Right renal cortex interstitium (tissue), 3 donors: ENCODE measurements around the gene PRPF8. TPM values are rescaled to one million over a fixed set of nuclear protein-coding genes. Genes with fewer than 3 reads are reported as not detected.
"Not testable (repeated sequence)": the region's sequence is repeated elsewhere in the genome, so short reads cannot be mapped to it uniquely, and the experiment has no call there.

Experiments used
- DNase-seq, 3 donors: peaks; one replicate each; pipeline ENCODE4 v3.0.0-alpha.2; 2013; ENCODE audit warnings: low read depth in 3 of 3, low spot score in 2 of 3
- polyA plus RNA-seq, 3 donors: library from polyadenylated mRNA; unstranded; fragments of 120-200 nt; gene quantifications; one replicate each; pipeline ENCODE4 v1.2.1, GENCODE V29; 2013; ENCODE audit not compliant: insufficient read length in 3 of 3

PRPF8 gene
- polyA plus RNA-seq, 3 donors, result 325 to 348 (median 335) TPM

- peak; percentile 90 to 93 (median 92) for DNase-seq
Measured at GRCh38 chr17:1716912-1717695, 32.4 kb upstream of the PRPF8 start.

DNA sequence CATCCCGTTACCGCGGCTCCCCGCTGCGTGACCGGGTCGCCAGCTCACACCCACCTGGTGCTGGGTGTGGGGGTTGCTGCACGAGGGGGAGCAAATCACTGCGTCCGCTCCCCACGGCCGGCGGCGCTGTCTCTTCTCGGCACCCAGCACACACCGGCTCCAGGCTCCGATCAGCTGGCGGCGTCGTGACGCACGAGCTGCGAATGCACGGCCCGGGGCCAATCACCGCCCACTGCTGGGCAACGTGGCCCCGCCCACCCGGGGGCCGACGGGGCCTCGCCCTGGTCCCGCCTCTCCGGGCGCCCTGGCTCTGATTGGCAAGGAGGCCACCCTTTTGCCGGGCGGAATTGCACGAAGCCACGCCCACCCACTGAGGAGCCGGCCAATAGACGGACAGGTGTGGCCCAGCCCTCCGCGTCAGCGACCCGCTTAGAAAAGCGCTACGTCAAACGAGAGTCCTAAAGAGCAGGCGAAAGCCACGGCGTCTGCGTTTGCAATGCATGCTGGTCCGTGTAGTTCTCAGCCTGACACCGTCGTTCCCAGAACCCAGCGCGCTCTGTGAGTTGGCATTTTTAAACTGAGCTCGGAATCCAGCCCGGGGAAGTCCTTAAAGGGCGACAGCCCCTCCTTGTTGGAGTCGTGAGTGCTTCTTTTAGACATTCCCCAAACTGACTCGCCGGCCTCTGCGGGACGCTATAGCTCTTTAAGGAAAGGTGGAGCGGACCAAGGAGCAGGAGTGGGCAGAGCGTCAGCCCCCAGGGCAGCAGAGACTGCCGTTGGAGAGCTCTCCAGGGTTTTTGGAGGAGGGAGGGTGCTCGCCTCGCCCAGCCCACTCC, 31.6 kb upstream of the PRPF8 start:
- peak; percentile 98 to 99 (median 98) for DNase-seq

- DNase-seq, result no peak
Measured at GRCh38 chr17:1715803-1716075, 31.1 kb upstream of the PRPF8 start.

DNA sequence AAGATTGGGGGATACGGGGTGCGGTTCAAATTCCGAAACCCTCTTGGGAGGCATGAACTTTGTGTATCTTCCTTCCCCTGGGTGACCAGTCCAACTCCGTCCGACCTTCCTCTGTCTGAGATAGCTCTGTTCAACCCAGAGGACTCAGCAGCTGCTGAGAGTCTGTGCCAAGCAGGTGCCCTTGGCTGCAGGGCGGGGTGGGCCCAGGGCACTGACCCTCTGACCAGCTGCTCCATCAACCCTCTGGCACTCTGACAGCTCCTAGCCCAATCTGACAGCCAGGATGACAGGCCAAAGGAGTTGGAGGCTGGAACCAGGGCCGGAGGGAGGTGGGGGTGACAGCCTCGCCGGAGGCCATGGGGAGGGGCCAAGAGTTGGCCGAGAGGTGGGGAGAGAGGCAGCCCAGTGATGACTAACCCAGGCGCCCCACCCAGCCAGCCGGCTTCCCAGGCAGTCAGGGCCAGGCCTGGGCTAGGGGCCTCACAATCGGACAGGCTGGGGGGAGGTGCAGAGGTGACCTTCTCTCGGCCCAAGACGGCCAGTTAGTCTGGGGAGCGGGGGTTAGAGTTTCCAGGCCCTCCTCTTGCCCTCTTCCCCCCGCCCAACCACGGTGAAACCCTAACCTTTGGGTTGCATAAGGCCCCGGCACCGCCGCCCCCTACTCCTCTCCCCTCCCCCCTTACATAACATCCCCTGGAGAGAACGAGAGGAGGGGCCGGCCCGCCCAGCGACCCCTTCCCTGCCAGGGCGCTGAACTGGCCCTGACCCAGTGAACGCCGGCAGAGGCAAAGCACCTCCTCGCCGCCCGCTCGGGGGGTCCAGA, 30.5 kb upstream of the PRPF8 start:
- no peak for DNase-seq

GRCh38 chr17:1714427-1714979, 29.8 kb upstream of the PRPF8 start:
- DNase-seq, result peak in 2 of 3 donors; percentile 85 to 87

DNA sequence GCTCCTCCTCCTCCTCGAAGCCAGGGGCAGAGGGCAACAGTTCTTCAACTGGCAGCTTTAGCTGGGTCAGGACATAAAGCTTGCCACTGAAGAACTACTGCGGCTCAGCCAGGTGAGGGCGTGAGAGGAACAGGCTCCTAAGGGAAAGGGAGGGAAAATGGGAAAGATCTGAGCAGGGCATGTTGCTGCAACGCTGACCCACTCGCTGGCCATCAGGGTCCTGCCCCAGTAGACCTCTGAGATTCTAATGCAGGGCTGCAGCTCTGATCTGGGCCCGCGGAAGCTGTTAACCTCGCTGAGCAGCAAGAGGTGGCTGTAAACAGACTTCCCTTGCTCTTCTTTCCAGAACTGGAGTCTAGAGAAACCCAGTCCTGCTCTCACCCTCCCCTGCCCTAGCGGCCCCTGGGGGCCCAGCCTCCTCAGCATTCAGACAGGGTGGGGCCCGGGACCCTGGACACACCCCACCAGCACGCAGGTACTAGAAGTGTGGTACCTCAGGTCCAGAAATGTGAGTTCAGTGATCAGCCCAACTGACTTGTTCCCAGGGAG, 29.3 kb upstream of the PRPF8 start:
- DNase-seq, result no peak

GRCh38 chr17:1713160-1713877, 28.7 kb upstream of the PRPF8 start:
- no peak for DNase-seq

DNA sequence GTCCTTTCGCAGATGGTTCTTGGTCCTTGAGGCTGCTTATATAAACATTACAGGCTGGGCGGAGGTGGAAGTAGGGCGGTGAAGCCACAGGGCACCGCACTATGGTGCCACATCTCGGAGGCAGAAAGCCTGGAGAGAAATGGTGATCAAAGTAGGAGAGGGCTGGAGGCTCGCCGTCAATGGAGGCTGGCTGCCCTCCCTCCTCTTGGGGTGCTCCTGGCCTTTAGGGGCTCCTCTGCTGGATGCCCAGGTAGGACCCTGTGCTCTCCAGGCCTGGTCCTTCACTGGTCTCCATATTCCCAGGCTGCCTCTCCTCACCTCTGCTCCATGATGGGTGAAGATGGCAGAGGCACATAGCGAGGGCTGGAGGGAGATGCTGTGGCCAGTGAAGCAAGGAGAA, 27.6 kb upstream of the PRPF8 start:
- no peak for DNase-seq

DNA sequence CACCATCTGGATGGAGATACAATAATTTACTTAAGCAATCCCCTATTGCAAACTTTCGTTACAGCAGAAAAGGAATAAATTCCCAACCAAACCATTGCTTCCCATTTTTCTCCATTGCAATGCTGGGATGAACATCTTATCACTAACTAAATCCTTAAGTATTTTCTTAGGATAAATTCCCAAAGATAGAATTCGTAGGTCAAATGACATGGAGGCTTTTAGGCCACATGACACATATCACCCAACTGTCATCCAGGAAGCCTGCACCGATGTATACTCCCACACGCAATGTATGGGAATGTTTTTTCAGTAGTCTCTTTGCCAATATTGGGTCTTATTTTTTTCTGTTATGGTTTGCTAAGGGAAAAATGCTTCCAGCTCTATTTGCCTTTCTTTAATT, 27.1 kb upstream of the PRPF8 start:
- DNase-seq, result no peak

GRCh38 chr17:1710807-1711553, 26.3 kb upstream of the PRPF8 start:
- no peak for DNase-seq

DNA sequence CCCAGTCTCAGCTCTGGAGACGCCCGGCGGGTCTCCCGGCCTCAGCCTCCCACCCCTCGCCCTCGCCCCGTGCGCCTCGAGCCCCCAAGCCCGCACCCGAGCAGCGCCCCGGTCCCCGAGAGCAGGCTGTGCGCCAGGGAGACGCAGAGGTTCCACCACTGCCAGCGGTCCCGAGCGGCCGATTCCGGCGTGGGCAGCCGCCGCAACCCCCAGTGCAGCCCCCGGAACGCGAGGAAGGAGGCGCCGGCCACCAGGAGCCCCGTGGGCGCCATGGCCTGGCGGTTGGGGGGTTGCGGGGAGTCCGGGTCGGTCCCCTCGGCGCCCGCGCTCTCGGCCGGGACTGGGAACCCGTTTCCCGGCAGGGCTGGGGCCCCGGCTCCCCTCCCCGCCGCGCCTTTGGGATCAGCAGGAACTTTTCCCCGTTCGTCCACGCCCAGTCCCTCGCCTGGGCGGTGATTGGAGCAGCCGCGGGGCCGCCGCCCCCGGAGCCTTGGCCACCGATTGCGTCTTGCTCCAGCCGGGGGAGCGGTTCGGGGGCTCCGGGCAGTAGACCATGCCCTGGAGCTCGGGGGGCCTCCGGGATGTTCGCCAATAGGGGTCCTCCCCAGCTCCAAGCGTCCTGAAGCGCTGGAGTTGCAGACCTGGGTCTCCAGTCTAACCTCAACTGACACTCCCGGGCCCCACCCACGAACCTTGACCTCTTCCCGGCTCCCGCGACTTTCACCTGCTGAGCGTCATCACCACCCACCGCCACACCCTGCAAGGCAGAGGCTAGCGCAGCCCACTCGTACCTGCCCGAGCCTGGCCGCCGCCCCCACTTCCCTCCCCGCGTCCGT, 25.5 kb upstream of the PRPF8 start, which contains the start of gene TLCD2:
Gene TLCD2 (minus strand): TSS at position 407 of the 836 bp plus-strand sequence. CDS start 135 bp downstream, at position 272.
- no peak for DNase-seq

DNA sequence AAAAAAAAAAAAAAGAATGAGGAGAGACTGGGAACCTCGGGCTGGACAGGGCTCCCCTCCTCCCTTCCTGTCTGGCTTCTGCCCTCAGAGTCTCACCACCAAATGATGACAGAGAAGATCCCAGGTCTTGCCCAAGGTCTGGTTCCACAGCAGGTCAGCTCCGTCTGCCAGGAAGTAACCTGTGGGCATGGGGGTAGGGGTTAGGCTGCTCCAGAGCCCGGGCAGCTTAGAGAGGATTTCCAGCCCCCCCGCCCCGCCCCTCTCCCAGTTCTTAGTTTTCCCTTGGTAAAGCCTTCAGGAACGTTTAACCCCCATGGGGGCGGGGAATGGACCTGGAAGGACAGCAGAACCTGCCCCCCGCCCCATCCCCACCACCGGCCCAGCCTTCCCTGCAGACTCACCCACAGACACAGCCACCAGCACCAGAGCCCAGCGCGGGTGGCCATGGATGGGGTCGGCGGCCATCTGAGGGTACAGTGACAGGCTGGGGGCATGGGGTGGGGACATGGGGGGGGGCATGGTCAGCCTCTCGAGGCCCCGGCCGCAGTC, 24.8 kb upstream of the PRPF8 start:
- no peak for DNase-seq

DNA sequence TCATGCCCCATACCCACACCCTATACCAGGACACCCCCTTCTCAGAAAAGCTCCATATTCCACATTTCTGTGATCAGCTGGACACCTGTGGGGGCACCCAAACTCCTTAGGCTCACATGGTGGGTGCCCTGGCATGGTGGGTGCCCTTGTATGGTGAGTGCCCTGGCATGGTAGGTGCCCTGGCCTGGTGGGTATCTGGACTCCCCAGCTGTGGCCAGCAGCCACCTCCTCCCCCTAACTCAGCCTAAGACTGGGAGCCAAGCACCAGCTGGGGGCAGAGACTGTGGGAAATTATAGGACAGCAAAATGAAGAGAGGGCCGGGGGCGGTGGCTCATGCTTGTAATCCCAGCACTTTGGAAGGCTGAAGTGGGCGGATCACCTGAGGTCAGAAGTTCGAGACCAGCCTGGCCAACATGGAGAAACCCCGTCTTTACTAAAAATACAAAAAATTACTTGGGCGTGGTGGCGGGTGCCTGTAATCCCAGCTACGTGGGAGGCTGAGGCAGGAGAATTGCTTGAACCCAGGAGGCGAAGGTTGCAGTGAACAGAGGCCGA, 24.2 kb upstream of the PRPF8 start:
- DNase-seq, result not testable (repeated sequence)

GRCh38 chr17:1707107-1707506, 22.4 kb upstream of the PRPF8 start:
- DNase-seq, result no peak

- no peak for DNase-seq
Measured at GRCh38 chr17:1705004-1705403, 20.3 kb upstream of the PRPF8 start.

GRCh38 chr17:1703063-1703462, 18.4 kb upstream of the PRPF8 start:
- DNase-seq, result no peak

- not testable (repeated sequence) for DNase-seq
Measured at GRCh38 chr17:1699891-1700290, 15.2 kb upstream of the PRPF8 start.

DNA sequence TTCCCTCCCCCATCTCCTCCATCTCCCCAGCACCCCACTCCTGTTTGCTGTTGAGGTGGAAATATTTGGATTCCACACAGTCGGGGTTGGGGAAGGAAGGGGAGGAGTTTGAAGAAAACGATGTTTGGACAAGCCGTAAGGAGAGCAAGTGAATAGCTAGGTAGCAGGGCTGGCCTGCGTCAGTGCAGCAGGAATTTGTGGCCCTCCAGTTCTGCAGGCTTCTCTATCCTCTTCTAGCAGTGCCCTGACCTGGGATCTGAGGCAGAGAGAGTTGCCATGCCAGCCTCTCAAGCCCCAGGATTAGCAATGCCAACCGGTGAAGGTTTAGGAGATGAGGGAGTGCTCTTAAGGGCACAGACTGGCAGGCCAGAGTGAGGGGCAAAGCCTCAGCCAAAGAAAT, 13.0 kb upstream of the PRPF8 start:
- no peak for DNase-seq
